Memory B cell (primary cell): ENCODE data around the gene SLC6A19.
"Not testable (repeated sequence)": the region's sequence is repeated elsewhere in the genome, so short reads cannot be mapped to it uniquely, and the experiment has no call there.

ENCODE experiments used
- ATAC-seq: fragments of 150-1000 bp; cut with Tn5 transposase; 2 replicates; pipeline ENCODE4 v1.10.0; 2021; ENCODE audit warnings: low read depth, mild to moderate bottlenecking, moderate library complexity
- DNase-seq, 2 donors: peaks; one replicate each; pipeline ENCODE4 v3.0.0; 2022; ENCODE audit warnings: low spot score in 2 of 2
- H3K27ac Mint-ChIP-seq: one replicate; pipeline ENCODE4 v1.8.0; 2022; ENCODE audit warnings: mild to moderate bottlenecking, moderate library complexity, mixed read lengths
- H3K27me3 Mint-ChIP-seq: one replicate; pipeline ENCODE4 v1.8.0; 2022; ENCODE audit warnings: mixed read lengths
- H3K36me3 Mint-ChIP-seq: one replicate; pipeline ENCODE4 v1.8.0; 2022; ENCODE audit warnings: mild to moderate bottlenecking, mixed read lengths
- H3K4me1 Mint-ChIP-seq: one replicate; pipeline ENCODE4 v1.8.0; 2022; ENCODE audit warnings: mixed read lengths
- H3K4me3 Mint-ChIP-seq: one replicate; pipeline ENCODE4 v1.8.0; 2022; ENCODE audit warnings: mild to moderate bottlenecking, moderate library complexity, mixed read lengths
- H3K9me3 Mint-ChIP-seq: one replicate; pipeline ENCODE4 v1.8.0; 2022; ENCODE audit warnings: mixed read lengths

Gene SLC6A19

DNA sequence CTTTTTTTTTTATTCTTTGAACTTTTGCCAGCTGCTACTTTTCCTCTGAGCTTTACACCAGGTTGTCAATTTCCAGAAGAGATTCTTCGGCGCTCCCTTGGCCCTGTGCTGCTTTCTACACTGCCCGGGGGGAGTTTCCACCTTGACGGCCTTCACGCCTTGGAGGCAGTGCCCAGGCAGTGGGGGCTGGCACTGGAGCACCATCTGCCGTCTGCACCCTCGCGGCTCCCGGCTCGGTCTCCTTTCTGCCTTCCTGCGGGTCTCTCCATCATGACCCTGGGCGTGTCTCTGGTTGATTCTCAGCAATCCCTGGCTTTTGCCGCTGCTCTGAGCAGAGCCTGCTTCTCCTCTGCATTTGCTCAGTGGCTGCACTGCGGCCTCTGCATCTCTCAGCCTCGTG is 26.7 kb downstream of the SLC6A19 start:
- H3K27me3 Mint-ChIP-seq = peaks cover 18% of the 10 kb centered on the region
- H3K9me3 Mint-ChIP-seq = no peaks in the 10 kb centered on the region
- H3K4me1 Mint-ChIP-seq = no peaks in the 10 kb centered on the region
- no peaks in the 10 kb centered on the region for H3K36me3 Mint-ChIP-seq
- no peak overlapping the region for H3K27ac Mint-ChIP-seq
- no peak for ATAC-seq
- DNase-seq = no peak
- H3K4me3 Mint-ChIP-seq = no peak overlapping the region

DNA sequence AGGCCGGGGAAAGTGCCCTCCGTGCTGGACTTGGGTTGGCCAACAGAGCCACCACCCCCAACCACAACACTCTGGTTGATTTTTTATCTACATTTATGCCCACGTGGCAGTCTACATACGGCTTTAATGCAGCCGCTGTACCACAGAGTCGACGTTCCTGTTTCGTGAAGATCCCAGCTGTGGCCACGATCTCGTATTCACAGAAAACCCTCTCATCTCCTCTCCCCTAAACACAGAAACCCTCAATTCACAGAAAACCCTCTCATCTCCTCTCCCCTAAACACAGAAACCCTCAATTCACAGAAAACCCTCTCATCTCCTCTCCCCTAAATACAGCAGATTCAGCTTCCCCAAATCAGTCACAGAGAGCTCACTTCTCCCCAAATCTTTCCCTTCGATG is 27.6 kb downstream of the SLC6A19 start:
- H3K27me3 Mint-ChIP-seq = peaks cover 18% of the 10 kb centered on the region
- ATAC-seq, H3K4me3 Mint-ChIP-seq, H3K9me3 Mint-ChIP-seq, DNase-seq, H3K36me3 Mint-ChIP-seq, H3K27ac Mint-ChIP-seq, H3K4me1 Mint-ChIP-seq: not testable (repeated sequence)

DNA sequence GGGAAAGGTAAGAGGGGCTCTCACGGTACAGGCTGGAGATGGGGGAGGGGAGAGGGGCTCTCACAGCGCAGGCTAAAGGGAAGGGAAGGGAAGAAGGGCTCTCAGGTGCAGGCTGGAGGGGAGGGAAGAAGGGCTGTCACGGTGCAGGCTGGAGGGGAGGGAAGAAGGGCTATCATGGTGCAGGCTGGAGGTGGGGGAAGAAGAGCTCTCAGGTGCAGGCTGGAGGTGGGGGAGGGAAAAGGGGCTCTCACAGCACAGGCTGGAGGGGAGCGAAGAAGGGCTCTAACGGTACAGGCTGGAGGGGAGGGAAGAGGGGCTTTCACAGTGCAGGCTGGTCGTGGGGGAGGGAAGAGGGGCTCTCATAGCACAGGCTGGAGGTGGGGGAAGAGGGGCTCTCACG is 28.4 kb downstream of the SLC6A19 start:
- no peak for ATAC-seq
- no peaks in the 10 kb centered on the region for H3K36me3 Mint-ChIP-seq
- H3K4me3 Mint-ChIP-seq = no peak overlapping the region
- H3K27me3 Mint-ChIP-seq = peaks cover 18% of the 10 kb centered on the region
- no peaks in the 10 kb centered on the region for H3K4me1 Mint-ChIP-seq
- H3K9me3 Mint-ChIP-seq = no peaks in the 10 kb centered on the region
- no peak overlapping the region for H3K27ac Mint-ChIP-seq
- DNase-seq = no peak

DNA sequence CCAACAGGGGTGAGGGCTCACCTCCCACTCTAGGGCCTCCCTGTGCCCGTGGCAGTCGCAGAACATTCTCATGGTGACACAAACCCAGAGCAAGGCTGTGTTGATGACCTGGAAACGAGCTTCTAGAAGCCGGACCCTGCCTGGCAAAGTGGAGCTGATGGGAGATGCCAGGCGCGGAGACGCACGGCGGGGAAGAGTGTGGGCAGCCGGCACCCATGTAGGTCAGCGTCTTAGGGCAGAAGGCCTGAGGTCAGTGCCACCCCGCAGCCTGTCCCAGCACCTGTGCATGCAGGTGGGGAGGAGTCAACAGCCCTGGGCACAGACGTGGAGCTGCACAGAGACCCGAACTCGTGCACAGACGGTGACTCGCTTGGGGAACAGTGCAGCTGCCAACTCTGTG is 29.2 kb downstream of the SLC6A19 start:
- H3K9me3 Mint-ChIP-seq = peaks cover under 1% of the 10 kb centered on the region
- H3K27me3 Mint-ChIP-seq = peaks cover 19% of the 10 kb centered on the region
- ATAC-seq = no peak
- no peak for DNase-seq
- H3K36me3 Mint-ChIP-seq = no peaks in the 10 kb centered on the region
- H3K4me3 Mint-ChIP-seq = no peak overlapping the region
- no peaks in the 10 kb centered on the region for H3K4me1 Mint-ChIP-seq
- H3K27ac Mint-ChIP-seq = no peak overlapping the region

DNA sequence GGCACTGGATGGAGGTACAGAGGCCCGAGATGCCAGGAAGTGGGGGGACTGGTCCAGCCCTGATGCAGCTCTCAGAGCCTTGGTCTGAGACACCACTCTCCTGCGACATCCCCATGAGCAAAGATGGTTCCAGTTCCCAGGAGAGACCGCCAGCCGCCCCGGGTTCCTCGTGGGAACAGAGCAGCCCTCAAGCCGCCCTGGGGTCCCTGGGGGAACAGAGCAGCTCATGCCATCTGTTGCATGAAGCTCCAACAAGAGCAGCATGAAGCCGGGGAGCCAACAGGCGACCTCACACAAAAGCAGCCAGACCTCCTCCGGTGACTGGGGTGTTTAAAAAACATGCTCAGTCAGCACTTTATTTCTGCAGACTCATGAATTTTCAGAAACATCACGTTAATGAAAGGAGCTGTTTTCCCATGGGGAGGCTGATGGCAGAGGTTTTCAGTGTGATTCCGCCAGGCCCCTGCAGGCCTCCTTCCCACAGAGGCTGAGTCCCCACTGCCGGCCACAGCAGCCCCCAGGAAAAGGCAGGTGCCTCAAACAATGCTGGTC is 30.0 kb downstream of the SLC6A19 start:
- Mint-ChIP-seq H3K9me3 (peaks cover 4% of the 10 kb centered on the region), H3K36me3 (peaks cover 2% of the 10 kb centered on the region), H3K27ac (no peak overlapping the region), H3K4me1 (no peaks in the 10 kb centered on the region), H3K4me3 (no peak overlapping the region), H3K27me3 (peaks cover 16% of the 10 kb centered on the region)
- ATAC-seq = no peak
- DNase-seq = no peak

DNA sequence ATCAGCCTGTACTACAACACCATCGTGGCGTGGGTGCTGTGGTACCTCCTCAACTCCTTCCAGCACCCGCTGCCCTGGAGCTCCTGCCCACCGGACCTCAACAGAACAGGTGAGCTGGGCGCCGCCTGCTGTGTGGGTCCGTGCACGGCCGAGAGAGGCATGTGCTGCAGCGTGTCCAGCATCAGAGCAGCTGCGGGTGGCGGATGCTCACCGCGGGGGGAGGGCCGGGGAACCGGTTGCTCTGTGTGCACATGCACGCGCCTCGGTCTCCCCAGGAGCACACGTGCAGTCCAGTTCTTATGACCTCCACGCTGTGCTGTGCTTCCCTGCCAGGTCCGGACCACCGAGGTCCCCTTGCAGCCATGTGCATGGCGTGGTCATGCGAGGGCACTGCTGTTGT is 31.4 kb downstream of the SLC6A19 start:
- Mint-ChIP-seq H3K27me3 (peaks cover 17% of the 10 kb centered on the region), H3K4me1 (no peaks in the 10 kb centered on the region), H3K27ac (no peak overlapping the region), H3K4me3 (no peak overlapping the region), H3K9me3 (peaks cover 6% of the 10 kb centered on the region), H3K36me3 (peaks cover 2% of the 10 kb centered on the region)
- ATAC-seq = no peak
- no peak for DNase-seq

DNA sequence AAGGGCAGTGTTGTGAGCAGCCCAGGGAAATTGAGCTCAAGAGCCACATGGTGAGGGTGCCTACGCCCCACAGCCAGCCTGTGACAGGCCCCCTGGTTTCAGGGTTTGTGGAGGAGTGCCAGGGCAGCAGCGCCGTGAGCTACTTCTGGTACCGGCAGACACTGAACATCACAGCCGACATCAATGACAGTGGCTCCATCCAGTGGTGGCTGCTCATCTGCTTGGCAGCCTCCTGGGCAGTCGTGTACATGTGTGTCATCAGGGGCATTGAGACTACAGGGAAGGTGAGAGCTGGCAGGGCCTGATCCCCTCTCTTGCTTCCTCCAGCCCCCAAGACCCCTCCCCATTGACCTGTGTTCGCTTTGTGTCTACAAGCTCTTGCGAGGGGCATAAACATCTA is 34.0 kb downstream of the SLC6A19 start:
- DNase-seq (no peak), ATAC-seq (no peak)
- H3K4me1 Mint-ChIP-seq = no peaks in the 10 kb centered on the region
- no peak overlapping the region for H3K4me3 Mint-ChIP-seq
- peaks cover 6% of the 10 kb centered on the region for H3K9me3 Mint-ChIP-seq
- H3K27ac Mint-ChIP-seq = no peak overlapping the region
- H3K36me3 Mint-ChIP-seq = peaks cover 2% of the 10 kb centered on the region
- H3K27me3 Mint-ChIP-seq = peaks cover 7% of the 10 kb centered on the region

DNA sequence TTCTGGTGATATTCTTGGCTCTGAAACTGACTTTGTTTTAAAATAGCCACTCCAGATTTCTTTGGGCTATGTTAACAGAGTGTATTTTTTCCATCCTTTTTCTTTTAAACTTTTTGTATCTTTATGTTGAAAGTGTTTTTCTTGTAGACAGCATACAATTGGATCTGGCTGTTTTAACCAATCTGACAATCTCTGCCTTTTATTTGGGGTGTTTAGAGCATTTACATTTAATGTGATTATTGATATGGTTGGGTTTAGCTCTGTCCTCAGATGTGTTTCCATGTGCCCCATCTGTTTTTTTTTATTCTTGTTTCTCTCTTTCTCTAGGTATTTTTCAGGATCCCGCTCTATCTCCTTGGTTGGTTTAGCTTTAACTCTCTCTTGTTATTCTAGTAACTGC is 34.4 kb downstream of the SLC6A19 start:
- no peak for ATAC-seq
- no peak overlapping the region for H3K27ac Mint-ChIP-seq
- DNase-seq = no peak
- peaks cover 2% of the 10 kb centered on the region for H3K36me3 Mint-ChIP-seq
- peaks cover 6% of the 10 kb centered on the region for H3K9me3 Mint-ChIP-seq
- H3K4me1 Mint-ChIP-seq = no peaks in the 10 kb centered on the region
- H3K4me3 Mint-ChIP-seq = no peak overlapping the region
- H3K27me3 Mint-ChIP-seq = peaks cover 10% of the 10 kb centered on the region

DNA sequence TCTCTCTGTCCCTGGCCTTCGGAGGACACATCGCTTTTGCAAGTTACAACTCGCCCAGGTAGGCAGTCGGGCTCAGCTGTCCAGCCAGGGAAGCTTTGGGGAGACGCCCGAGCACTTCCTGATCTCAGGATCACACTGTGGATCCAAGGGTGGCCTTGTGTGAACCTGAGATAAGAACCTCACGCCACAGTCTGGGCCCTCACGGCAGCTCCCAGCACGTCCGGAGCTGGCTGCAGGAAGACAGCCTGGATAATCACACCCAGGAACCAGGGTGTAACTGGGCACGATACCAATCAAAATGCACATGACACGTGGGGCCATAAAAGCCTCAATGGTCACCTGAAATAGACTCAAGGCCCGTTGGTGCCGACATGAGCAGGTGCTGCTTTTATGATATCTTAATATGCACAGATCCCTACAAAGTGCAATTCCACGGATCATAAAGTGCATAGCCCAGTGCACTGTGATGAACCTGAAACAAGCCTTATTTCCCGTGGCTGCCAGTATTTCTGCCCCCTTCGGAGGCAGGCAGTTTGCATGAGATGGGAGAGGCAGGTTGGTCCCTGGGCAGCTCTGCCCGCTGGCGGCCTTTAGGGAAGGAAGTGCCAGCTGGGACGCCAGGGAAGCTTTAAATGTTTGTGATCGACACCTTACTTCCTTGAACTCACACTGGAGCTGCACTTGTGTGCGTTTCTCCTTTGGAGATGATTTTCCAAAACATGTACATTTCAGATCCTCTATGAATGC is 38.3 kb downstream of the SLC6A19 start:
- Mint-ChIP-seq H3K36me3 (peaks cover 2% of the 10 kb centered on the region), H3K27me3 (peaks cover 8% of the 10 kb centered on the region), H3K4me3 (no peak overlapping the region), H3K4me1 (no peaks in the 10 kb centered on the region), H3K27ac (no peak overlapping the region), H3K9me3 (peaks cover 6% of the 10 kb centered on the region)
- ATAC-seq (no peak), DNase-seq (no peak)

DNA sequence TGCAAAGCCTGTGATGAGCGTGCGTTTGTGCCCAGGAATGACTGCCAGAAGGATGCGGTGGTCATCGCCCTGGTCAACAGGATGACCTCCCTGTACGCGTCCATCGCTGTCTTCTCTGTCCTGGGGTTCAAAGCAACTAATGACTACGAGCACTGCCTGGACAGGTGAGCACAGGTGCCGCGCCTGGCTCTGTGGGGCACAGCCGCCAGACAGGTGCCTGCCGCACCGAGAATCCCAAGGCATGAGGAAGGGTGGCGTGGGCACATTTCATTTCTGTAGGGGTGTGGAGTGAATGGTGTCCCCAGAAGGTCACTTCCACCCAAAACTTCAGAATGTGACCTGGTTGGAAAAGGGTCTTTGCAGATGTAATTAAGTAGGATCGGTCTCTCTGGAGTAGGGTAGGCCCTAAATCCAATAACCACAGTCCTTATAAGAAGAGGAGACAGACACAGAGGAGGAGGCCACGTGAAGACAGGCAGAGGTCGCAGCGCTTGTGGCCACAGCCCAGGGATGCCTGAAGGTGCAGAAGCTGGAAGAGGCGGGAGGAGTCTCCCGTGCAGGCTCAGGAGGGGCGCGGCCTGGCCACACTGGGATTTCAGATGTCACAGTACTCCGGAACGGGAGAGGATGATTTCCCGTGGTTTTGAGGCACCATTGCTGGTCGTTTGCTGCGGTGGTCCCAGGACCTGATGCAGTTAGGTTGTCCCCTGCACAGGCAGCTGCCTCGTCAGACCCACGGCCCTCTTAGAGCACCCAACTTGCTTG is 39.3 kb downstream of the SLC6A19 start:
- H3K27me3 Mint-ChIP-seq = peaks cover 7% of the 10 kb centered on the region
- H3K4me1 Mint-ChIP-seq = no peaks in the 10 kb centered on the region
- ATAC-seq (no peak), DNase-seq (no peak)
- H3K4me3 Mint-ChIP-seq = no peak overlapping the region
- H3K27ac Mint-ChIP-seq = no peak overlapping the region
- H3K36me3 Mint-ChIP-seq = peaks cover 2% of the 10 kb centered on the region
- H3K9me3 Mint-ChIP-seq = peaks cover 4% of the 10 kb centered on the region

DNA sequence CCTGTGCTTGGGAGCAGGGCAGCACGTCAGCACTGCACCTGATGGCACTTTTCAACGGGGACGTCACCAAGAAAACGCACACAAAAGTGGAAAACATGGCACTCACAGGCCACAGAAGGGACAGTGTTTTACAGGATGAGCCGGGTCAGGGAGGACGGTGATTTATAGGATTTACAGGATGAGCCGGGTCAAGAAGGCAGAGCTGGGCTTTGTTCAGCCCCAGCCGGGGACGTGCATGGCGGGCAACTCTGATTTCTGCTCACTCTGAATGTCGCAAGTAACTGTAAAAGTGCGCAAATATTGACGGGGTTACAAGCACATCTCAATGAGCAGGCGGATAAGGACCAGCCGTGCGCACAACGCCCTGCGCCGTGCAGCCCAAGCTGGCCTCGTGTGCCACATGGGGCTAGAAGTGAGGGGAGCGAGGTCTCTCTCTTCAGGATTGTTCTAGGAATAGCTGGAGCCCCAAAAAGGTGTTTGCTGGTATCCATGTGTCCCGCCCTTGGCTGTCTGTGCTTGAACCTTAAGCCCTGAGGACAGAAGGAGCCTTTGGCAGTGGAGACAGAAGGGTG is 40.2 kb downstream of the SLC6A19 start:
- Mint-ChIP-seq H3K27ac (no peak overlapping the region), H3K4me3 (no peak overlapping the region), H3K9me3 (no peaks in the 10 kb centered on the region), H3K4me1 (no peaks in the 10 kb centered on the region), H3K36me3 (no peaks in the 10 kb centered on the region), H3K27me3 (peaks cover 7% of the 10 kb centered on the region)
- ATAC-seq (no peak), DNase-seq (no peak)

DNA sequence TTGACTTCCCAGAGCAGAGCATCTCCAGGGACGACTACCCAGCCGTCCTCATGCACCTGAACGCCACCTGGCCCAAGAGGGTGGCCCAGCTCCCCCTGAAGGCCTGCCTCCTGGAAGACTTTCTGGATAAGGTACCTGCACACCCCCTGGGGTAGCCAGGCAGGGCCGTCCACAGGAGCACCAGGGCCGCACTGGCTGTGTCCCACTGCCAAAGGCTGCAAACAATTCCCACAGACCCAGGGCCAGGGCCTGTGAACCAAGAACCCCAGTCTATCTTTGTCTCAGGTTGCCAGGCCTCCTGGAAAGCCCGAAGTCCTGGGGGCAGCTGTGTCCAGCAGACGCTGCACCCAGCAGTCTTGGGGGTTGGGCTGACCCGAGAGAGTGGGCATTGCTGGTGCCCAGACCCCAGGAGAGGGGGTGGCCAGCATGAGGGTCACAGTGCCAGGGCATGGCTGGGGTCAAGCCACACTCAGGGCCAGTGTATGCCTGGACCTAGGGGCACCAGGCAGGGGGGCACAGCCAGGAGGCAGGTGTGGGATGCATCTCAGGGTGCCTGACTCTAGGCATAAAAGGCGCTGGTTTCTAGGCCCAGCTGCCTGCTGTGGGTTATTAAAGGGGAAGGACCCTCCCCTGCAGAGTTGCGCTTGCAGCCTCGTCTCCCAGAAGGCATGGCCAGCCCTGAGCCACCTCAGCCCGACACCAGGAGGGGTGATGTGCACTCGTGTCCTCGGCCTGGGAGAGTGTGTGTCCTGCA is 41.5 kb downstream of the SLC6A19 start:
- Mint-ChIP-seq H3K27me3 (peaks cover 6% of the 10 kb centered on the region), H3K4me3 (no peak overlapping the region), H3K27ac (no peak overlapping the region), H3K4me1 (no peaks in the 10 kb centered on the region), H3K9me3 (no peaks in the 10 kb centered on the region), H3K36me3 (no peaks in the 10 kb centered on the region)
- ATAC-seq (no peak), DNase-seq (no peak)

DNA sequence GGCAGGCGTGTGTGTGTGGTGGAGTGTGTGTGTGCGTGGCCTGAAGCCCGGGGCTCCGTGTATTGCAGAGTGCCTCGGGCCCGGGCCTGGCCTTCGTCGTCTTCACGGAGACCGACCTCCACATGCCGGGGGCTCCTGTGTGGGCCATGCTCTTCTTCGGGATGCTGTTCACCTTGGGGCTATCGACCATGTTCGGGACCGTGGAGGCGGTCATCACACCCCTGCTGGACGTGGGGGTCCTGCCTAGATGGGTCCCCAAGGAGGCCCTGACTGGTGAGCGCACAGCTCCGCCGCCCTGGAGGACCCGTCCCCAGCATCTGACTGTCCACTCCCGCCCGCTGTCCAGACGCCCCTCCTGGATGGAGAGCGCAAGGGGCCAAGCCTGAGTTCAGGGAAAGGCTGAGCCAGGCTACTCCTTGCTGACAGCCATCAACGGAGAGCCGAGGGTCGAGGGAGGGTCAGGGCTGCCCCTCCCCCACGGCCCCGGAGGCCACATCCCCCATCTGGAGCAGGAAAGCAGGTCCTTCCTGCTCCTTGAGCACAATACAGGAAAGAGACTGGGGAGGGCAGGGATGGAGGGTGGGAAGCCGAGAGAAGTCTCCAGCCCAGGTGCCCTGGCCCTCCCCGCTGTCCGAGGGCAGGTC is 42.2 kb downstream of the SLC6A19 start:
- Mint-ChIP-seq H3K27me3 (peaks cover 6% of the 10 kb centered on the region), H3K4me1 (no peaks in the 10 kb centered on the region), H3K4me3 (no peak overlapping the region), H3K9me3 (no peaks in the 10 kb centered on the region), H3K27ac (no peak overlapping the region), H3K36me3 (no peaks in the 10 kb centered on the region)
- DNase-seq = no peak
- no peak for ATAC-seq
